ENCODE data around the gene PHACTR3. TPM values are rescaled to one million over a fixed set of nuclear protein-coding genes. Genes with fewer than 3 reads are reported as not detected.

The PHACTR3 gene
- total RNA-seq, 1 donor from 2014 or later = 0.14 TPM

GRCh38 chr20:59611286-59611685 is 6.9 kb downstream of the PHACTR3 start:
- no peaks in the 10 kb centered on the region for H3K36me3 ChIP-seq (ENCODE audit: insufficient read depth, low read length)
- TF ChIP-seq EZH2 (IDR thresholded peaks at IDR 0.05; ENCODE audit: insufficient read depth, low read length) = no peak
- no peak for TF ChIP-seq CTCF (IDR thresholded peaks at IDR 0.05; ENCODE audit: insufficient read depth, low read depth, low read length)
- H4K20me1 ChIP-seq (ENCODE audit: insufficient read depth, low read length) = no peaks in the 10 kb centered on the region
- H3K4me1 ChIP-seq (ENCODE audit: insufficient read depth, low read length) = no peaks in the 10 kb centered on the region
- Mint-ChIP-seq H3K9me3 (ENCODE audit: unreplicated experiment) (no peaks in the 10 kb centered on the region), H3K4me1 (ENCODE audit: low read depth, unreplicated experiment) (no peaks in the 10 kb centered on the region), H3K27me3 (ENCODE audit: low read depth, unreplicated experiment) (peaks cover 66% of the 10 kb centered on the region), H3K4me3 (ENCODE audit: unreplicated experiment) (no peak overlapping the region), H3K27ac (ENCODE audit: unreplicated experiment) (no peak overlapping the region), H3K36me3 (ENCODE audit: low read depth, unreplicated experiment) (no peaks in the 10 kb centered on the region)
- H3K27me3 ChIP-seq (ENCODE audit: insufficient read depth, low read length) = peaks cover 2% of the 10 kb centered on the region
- no peak overlapping the region for H3K4me3 ChIP-seq (ENCODE audit: insufficient read depth, low read depth, low read length)
- FAIRE-seq (no peak), DNase-seq (ENCODE audit: low read depth) (no peak)
- H3K9ac ChIP-seq (ENCODE audit: low read length) = no peak overlapping the region
- H3K27ac ChIP-seq (ENCODE audit: low read depth, low read length) = no peak overlapping the region
- no peak overlapping the region for H3K4me2 ChIP-seq (ENCODE audit: low read length)
- no peaks in the 10 kb centered on the region for H3K79me2 ChIP-seq (ENCODE audit: insufficient read depth, low read length)
- H3K9me3 ChIP-seq (ENCODE audit: insufficient read depth, low read depth, low read length) = peaks cover 2% of the 10 kb centered on the region
- no peak overlapping the region for H2AFZ ChIP-seq (ENCODE audit: low read depth, low read length)

- no peaks in the 10 kb centered on the region for H3K4me1 Mint-ChIP-seq (ENCODE audit: low read depth, unreplicated experiment)
- FAIRE-seq (no peak), DNase-seq (ENCODE audit: low read depth) (no peak)
- Histone ChIP-seq H3K36me3 (ENCODE audit: insufficient read depth, low read length) (no peaks in the 10 kb centered on the region), H3K4me3 (ENCODE audit: insufficient read depth, low read depth, low read length) (no peak overlapping the region), H3K4me2 (ENCODE audit: low read length) (no peak overlapping the region), H3K4me1 (ENCODE audit: insufficient read depth, low read length) (no peaks in the 10 kb centered on the region), H3K9me3 (ENCODE audit: insufficient read depth, low read depth, low read length) (peaks cover 2% of the 10 kb centered on the region), H3K9ac (ENCODE audit: low read length) (no peak overlapping the region), H3K27me3 (ENCODE audit: insufficient read depth, low read length) (no peaks in the 10 kb centered on the region), H3K79me2 (ENCODE audit: insufficient read depth, low read length) (no peaks in the 10 kb centered on the region), H4K20me1 (ENCODE audit: insufficient read depth, low read length) (no peaks in the 10 kb centered on the region), H3K27ac (ENCODE audit: low read depth, low read length) (no peak overlapping the region), H2AFZ (ENCODE audit: low read depth, low read length) (no peak overlapping the region)
- TF ChIP-seq EZH2 (IDR thresholded peaks at IDR 0.05; ENCODE audit: insufficient read depth, low read length) (no peak), CTCF (IDR thresholded peaks at IDR 0.05; ENCODE audit: insufficient read depth, low read depth, low read length) (no peak)
- no peaks in the 10 kb centered on the region for H3K36me3 Mint-ChIP-seq (ENCODE audit: low read depth, unreplicated experiment)
- no peaks in the 10 kb centered on the region for H3K9me3 Mint-ChIP-seq (ENCODE audit: unreplicated experiment)
- no peak overlapping the region for H3K27ac Mint-ChIP-seq (ENCODE audit: unreplicated experiment)
- no peak overlapping the region for H3K4me3 Mint-ChIP-seq (ENCODE audit: unreplicated experiment)
- peaks cover 59% of the 10 kb centered on the region for H3K27me3 Mint-ChIP-seq (ENCODE audit: low read depth, unreplicated experiment)
Measured at GRCh38 chr20:59613861-59614260, 9.5 kb downstream of the PHACTR3 start.

- no peak for DNase-seq (ENCODE audit: low read depth)
- no peaks in the 10 kb centered on the region for H3K36me3 ChIP-seq (ENCODE audit: insufficient read depth, low read length)
- no peaks in the 10 kb centered on the region for H3K4me1 ChIP-seq (ENCODE audit: insufficient read depth, low read length)
- peaks cover 57% of the 10 kb centered on the region for H3K27me3 Mint-ChIP-seq (ENCODE audit: low read depth, unreplicated experiment)
- no peak overlapping the region for H3K27ac ChIP-seq (ENCODE audit: low read depth, low read length)
- H3K79me2 ChIP-seq (ENCODE audit: insufficient read depth, low read length) = no peaks in the 10 kb centered on the region
- peaks cover 2% of the 10 kb centered on the region for H3K9me3 ChIP-seq (ENCODE audit: insufficient read depth, low read depth, low read length)
- H4K20me1 ChIP-seq (ENCODE audit: insufficient read depth, low read length) = no peaks in the 10 kb centered on the region
- no peak overlapping the region for H3K4me3 ChIP-seq (ENCODE audit: insufficient read depth, low read depth, low read length)
- no peak overlapping the region for H2AFZ ChIP-seq (ENCODE audit: low read depth, low read length)
- H3K36me3 Mint-ChIP-seq (ENCODE audit: low read depth, unreplicated experiment) = no peaks in the 10 kb centered on the region
- TF ChIP-seq CTCF (IDR thresholded peaks at IDR 0.05; ENCODE audit: insufficient read depth, low read depth, low read length) (no peak), EZH2 (IDR thresholded peaks at IDR 0.05; ENCODE audit: insufficient read depth, low read length) (no peak)
- H3K4me3 Mint-ChIP-seq (ENCODE audit: unreplicated experiment) = no peak overlapping the region
- no peak for FAIRE-seq
- no peak overlapping the region for H3K9ac ChIP-seq (ENCODE audit: low read length)
- H3K4me1 Mint-ChIP-seq (ENCODE audit: low read depth, unreplicated experiment) = no peaks in the 10 kb centered on the region
- H3K4me2 ChIP-seq (ENCODE audit: low read length) = no peak overlapping the region
- no peaks in the 10 kb centered on the region for H3K27me3 ChIP-seq (ENCODE audit: insufficient read depth, low read length)
- no peaks in the 10 kb centered on the region for H3K9me3 Mint-ChIP-seq (ENCODE audit: unreplicated experiment)
- no peak overlapping the region for H3K27ac Mint-ChIP-seq (ENCODE audit: unreplicated experiment)
Measured at GRCh38 chr20:59614714-59615113, 10.4 kb downstream of the PHACTR3 start.

All from astrocyte (in vitro differentiated cells and primary cell).